Breast epithelium (tissue), 3 donors: ENCODE measurements around the gene RASGRF2.

Experiments
- CTCF ChIP-seq, 3 donors: fragments of 450-650 bp; IDR thresholded peaks; one replicate each; pipeline ENCODE4 v1.5.1; 2016 to 2017; ENCODE audit warnings: antibody characterized with exemption in 3 of 3, mild to moderate bottlenecking in 3 of 3, moderate library complexity in 3 of 3
- POLR2A ChIP-seq: fragments of 450-650 bp; IDR thresholded peaks from one replicate; pipeline ENCODE4 v1.6.1; 2016; ENCODE audit warnings: antibody characterized with exemption, mild to moderate bottlenecking, moderate library complexity

- TF ChIP-seq CTCF (IDR thresholded peaks at IDR 0.05) (no peak), POLR2A (no peak)
These were observed 110.5 kb downstream of the RASGRF2 start for GRCh38 chr5:81070571-81071255.
